Measurements from ENCODE around the gene CDC25A. TPM values are rescaled to one million over a fixed set of nuclear protein-coding genes. Genes with fewer than 3 reads are reported as not detected.

Gene CDC25A
- total RNA-seq, 1 experiment from 2014 or later = 19.6 TPM

DNA sequence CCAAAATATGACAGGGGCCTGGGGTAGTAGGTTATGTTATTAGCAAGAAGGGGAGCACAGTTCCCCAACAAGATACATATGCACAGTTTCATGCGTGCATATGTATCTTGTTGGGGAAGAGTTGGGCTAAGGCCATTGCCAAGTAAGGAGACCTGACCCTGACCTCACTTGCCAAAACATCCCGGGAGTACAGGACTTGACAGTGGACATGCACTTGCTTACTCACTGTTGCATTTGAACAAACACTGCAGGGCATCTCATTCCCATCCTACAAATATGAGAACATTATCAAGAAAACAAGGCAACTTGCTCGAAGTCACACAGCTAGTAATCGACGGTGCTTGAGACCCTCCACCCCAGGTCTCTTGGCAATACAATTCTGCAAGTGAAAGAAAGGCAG lies 30.3 kb upstream of the CDC25A start:
- ATAC-seq (no peak), DNase-seq (ENCODE audit: low read depth, low spot score) (no peak)
- Histone ChIP-seq H3K27ac (ENCODE audit: low read depth, low read length) (no peak overlapping the region), H4K20me1 (ENCODE audit: insufficient read depth) (no peaks in the 10 kb centered on the region), H3K27me3 (ENCODE audit: insufficient read depth, low read length) (no peaks in the 10 kb centered on the region), H3K4me2 (ENCODE audit: low read length) (no peak overlapping the region), H3K9me2 (ENCODE audit: insufficient read depth) (no peaks in the 10 kb centered on the region), H3K36me3 (ENCODE audit: control insufficient read depth in 1 of 2, insufficient read depth in 2 of 2, low read length in 2 of 2) (no peaks in the 10 kb centered on the region), H3K9ac (ENCODE audit: low read length) (no peak overlapping the region), H2AFZ (ENCODE audit: low read depth, low read length, poor library complexity, severe bottlenecking) (no peak overlapping the region), H3K79me2 (ENCODE audit: insufficient read depth, low read length) (no peaks in the 10 kb centered on the region), H3K4me1 (ENCODE audit: control insufficient read depth in 1 of 2, insufficient read depth in 2 of 2, low read length in 2 of 2) (peaks cover 0 to 3% of the 10 kb centered on the region in 2 experiments; a peak in 2 of 4 replicates), H3K9me3 (ENCODE audit: control insufficient read depth in 1 of 2, insufficient read depth in 1 of 2, low read depth in 1 of 2, low read length in 2 of 2) (no peaks in the 10 kb centered on the region), H3K4me3 (replicated peaks in 1 of 2; ENCODE audit: low read depth in 1 of 2, low read length in 2 of 2) (no peak overlapping the region)
- BruUV-seq (replicated peaks) = no TSS peak
- RAD21 ChIA-PET (ENCODE audit: low non-redundant PET in 1 of 2, low total read pairs in 2 of 2, uncharacterized antibody in 2 of 2, unreplicated experiment in 2 of 2) = no interaction called here
- intact Hi-C loops (cut with micrococcal nuclease) = no loop called here
- CTCF ChIA-PET = no interaction called here
- POLR2A ChIA-PET = no interaction called here
- no peak for TF ChIP-seq POLR2AphosphoS5 (IDR thresholded peaks at IDR 0.05; ENCODE audit: low read depth, low read length)
- TF ChIP-seq EZH2 (IDR thresholded peaks at IDR 0.05) = no peak
- no peak for TF ChIP-seq FOSL1 (IDR thresholded peaks at IDR 0.05; ENCODE audit: low read depth)
- TF ChIP-seq, protein P1, sequence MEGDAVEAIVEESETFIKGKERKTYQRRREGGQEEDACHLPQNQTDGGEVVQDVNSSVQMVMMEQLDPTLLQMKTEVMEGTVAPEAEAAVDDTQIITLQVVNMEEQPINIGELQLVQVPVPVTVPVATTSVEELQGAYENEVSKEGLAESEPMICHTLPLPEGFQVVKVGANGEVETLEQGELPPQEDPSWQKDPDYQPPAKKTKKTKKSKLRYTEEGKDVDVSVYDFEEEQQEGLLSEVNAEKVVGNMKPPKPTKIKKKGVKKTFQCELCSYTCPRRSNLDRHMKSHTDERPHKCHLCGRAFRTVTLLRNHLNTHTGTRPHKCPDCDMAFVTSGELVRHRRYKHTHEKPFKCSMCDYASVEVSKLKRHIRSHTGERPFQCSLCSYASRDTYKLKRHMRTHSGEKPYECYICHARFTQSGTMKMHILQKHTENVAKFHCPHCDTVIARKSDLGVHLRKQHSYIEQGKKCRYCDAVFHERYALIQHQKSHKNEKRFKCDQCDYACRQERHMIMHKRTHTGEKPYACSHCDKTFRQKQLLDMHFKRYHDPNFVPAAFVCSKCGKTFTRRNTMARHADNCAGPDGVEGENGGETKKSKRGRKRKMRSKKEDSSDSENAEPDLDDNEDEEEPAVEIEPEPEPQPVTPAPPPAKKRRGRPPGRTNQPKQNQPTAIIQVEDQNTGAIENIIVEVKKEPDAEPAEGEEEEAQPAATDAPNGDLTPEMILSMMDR (IDR thresholded peaks at IDR 0.05 in 2 of 3, conservative IDR thresholded peaks at IDR 0.05 in 1 of 3; ENCODE audit: borderline replicate concordance in 1 of 3, insufficient read depth in 1 of 3, low read depth in 2 of 3, low read length in 2 of 3) = no peak
- TF ChIP-seq RAD21 (IDR thresholded peaks at IDR 0.05; ENCODE audit: low read depth) = no peak
- no peak for TF ChIP-seq SIN3A (IDR thresholded peaks at IDR 0.05; ENCODE audit: low read depth)

DNA sequence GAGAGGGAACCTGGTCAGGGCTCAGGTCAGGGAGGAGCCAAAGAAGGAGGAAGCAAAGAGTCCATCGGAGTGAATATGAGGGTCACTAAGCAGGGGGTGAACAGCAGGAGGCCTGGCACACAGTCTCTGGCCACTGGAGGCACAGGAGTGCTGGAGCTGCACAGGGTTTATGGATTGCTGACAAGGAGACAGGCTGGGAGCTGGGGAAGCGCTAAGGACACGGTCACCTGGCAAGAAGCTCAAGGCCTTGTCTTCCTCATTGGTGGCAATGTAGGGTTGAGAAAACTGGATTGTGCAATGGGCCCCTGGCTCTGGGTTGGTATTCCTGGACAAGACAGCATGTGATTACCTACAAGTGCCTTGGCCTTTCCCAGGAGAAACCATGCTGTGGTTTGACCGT lies 29.2 kb upstream of the CDC25A start:
- CTCF ChIA-PET = interaction anchor here (0.8 kb wide), 1 partner anchor 29 kb away, joined by 3 read pairs; the partner anchor contains the start of gene CDC25A
- Histone ChIP-seq H2AFZ (ENCODE audit: low read depth, low read length, poor library complexity, severe bottlenecking) (no peak overlapping the region), H3K27ac (ENCODE audit: low read depth, low read length) (no peak overlapping the region), H3K9ac (ENCODE audit: low read length) (no peak overlapping the region), H3K4me3 (replicated peaks in 1 of 2; ENCODE audit: low read depth in 1 of 2, low read length in 2 of 2) (no peak overlapping the region), H4K20me1 (ENCODE audit: insufficient read depth) (no peaks in the 10 kb centered on the region), H3K36me3 (ENCODE audit: control insufficient read depth in 1 of 2, insufficient read depth in 2 of 2, low read length in 2 of 2) (no peaks in the 10 kb centered on the region), H3K4me1 (ENCODE audit: control insufficient read depth in 1 of 2, insufficient read depth in 2 of 2, low read length in 2 of 2) (peaks cover 0 to 3% of the 10 kb centered on the region in 2 experiments; a peak in 2 of 4 replicates), H3K27me3 (ENCODE audit: insufficient read depth, low read length) (no peaks in the 10 kb centered on the region), H3K4me2 (ENCODE audit: low read length) (no peak overlapping the region), H3K9me3 (ENCODE audit: control insufficient read depth in 1 of 2, insufficient read depth in 1 of 2, low read depth in 1 of 2, low read length in 2 of 2) (no peaks in the 10 kb centered on the region), H3K9me2 (ENCODE audit: insufficient read depth) (no peaks in the 10 kb centered on the region), H3K79me2 (ENCODE audit: insufficient read depth, low read length) (no peaks in the 10 kb centered on the region)
- RAD21 ChIA-PET (ENCODE audit: low non-redundant PET in 1 of 2, low total read pairs in 2 of 2, uncharacterized antibody in 2 of 2, unreplicated experiment in 2 of 2) = no interaction called here
- intact Hi-C loops (cut with micrococcal nuclease) = no loop called here
- BruUV-seq (replicated peaks) = no TSS peak
- POLR2A ChIA-PET = no interaction called here
- ATAC-seq (peak; percentile 81), DNase-seq (ENCODE audit: low read depth, low spot score) (no peak)
- TF ChIP-seq RAD21 (IDR thresholded peaks at IDR 0.05; ENCODE audit: low read depth) (no peak), POLR2AphosphoS5 (IDR thresholded peaks at IDR 0.05; ENCODE audit: low read depth, low read length) (no peak), CBX3 (IDR thresholded peaks at IDR 0.05; ENCODE audit: low read depth) (no peak), SRF (IDR thresholded peaks at IDR 0.05; ENCODE audit: low read depth) (no peak), ZFX (IDR thresholded peaks at IDR 0.05) (no peak), POLR2A (IDR thresholded peaks at IDR 0.05; ENCODE audit: borderline replicate concordance, extremely low read depth, insufficient read depth, insufficient read length) (no peak), SIN3A (IDR thresholded peaks at IDR 0.05; ENCODE audit: low read depth) (no peak), ELF1 (IDR thresholded peaks at IDR 0.05; ENCODE audit: borderline replicate concordance, low read depth) (no peak), EZH2phosphoT487 (IDR thresholded peaks at IDR 0.05; ENCODE audit: borderline replicate concordance) (no peak), EZH2 (IDR thresholded peaks at IDR 0.05) (no peak), SP1 (IDR thresholded peaks at IDR 0.05; ENCODE audit: low read depth) (no peak)
- TF ChIP-seq, protein P2, sequence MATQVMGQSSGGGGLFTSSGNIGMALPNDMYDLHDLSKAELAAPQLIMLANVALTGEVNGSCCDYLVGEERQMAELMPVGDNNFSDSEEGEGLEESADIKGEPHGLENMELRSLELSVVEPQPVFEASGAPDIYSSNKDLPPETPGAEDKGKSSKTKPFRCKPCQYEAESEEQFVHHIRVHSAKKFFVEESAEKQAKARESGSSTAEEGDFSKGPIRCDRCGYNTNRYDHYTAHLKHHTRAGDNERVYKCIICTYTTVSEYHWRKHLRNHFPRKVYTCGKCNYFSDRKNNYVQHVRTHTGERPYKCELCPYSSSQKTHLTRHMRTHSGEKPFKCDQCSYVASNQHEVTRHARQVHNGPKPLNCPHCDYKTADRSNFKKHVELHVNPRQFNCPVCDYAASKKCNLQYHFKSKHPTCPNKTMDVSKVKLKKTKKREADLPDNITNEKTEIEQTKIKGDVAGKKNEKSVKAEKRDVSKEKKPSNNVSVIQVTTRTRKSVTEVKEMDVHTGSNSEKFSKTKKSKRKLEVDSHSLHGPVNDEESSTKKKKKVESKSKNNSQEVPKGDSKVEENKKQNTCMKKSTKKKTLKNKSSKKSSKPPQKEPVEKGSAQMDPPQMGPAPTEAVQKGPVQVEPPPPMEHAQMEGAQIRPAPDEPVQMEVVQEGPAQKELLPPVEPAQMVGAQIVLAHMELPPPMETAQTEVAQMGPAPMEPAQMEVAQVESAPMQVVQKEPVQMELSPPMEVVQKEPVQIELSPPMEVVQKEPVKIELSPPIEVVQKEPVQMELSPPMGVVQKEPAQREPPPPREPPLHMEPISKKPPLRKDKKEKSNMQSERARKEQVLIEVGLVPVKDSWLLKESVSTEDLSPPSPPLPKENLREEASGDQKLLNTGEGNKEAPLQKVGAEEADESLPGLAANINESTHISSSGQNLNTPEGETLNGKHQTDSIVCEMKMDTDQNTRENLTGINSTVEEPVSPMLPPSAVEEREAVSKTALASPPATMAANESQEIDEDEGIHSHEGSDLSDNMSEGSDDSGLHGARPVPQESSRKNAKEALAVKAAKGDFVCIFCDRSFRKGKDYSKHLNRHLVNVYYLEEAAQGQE (IDR thresholded peaks at IDR 0.05; ENCODE audit: low read depth) = no peak

All from HCT116 (cell line).